ENCODE data around the gene MRGPRX3. TPM values are rescaled to one million over a fixed set of nuclear protein-coding genes. Genes with fewer than 3 reads are reported as not detected.

Gene MRGPRX3
- total RNA-seq, 1 experiment from 2014 or later, result not detected

DNA sequence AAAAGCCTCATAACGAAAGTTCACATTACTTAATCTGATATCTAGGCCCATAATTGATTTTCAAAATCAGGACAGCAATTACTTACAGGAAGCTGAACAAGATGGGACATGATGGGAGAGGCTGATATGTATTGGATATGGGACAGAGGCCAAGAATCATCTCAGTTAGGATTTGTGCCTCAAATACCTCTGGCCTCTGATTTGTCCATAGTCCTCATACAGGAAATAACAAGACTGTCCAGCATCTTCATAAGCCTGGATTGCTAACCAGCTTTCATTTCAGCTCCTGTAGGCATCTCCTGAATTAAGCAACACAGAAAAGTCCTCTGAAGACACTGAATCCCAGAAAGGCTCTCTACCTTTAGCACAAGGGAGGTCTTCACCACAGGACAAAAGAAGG is 36.0 kb downstream of the MRGPRX3 start:
- no peak for DNase-seq (ENCODE audit: low read depth)

DNA sequence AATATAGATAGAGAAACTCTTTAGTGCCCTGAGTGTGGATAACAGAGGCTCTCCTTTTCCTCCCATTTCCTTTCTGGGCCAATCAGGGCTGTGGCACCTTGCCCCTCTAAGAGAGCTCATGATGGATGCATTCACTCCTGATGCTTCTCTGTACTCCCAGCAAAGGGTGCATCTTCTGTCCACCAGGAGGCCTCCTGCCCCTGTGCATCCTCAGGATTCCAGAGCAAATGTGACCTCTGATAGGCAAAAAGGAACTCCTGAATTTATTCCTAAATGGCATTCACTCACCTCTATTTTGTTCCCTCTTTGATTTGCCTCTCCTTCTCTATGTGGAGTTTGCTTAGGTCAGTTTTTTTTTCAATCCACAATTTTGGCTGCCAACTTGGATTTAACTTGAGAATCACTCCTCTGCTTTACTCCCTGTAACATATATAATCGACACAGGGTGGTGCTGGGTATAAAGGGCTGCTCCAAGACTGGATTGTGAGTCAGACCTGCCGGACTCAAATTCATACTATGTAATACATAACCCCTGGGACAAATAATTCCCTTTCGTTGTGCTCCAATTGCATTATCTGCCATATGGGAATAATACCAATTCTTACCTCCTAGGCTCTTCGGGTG is 39.1 kb downstream of the MRGPRX3 start:
- DNase-seq (ENCODE audit: low read depth), result peak; percentile 22

DNA sequence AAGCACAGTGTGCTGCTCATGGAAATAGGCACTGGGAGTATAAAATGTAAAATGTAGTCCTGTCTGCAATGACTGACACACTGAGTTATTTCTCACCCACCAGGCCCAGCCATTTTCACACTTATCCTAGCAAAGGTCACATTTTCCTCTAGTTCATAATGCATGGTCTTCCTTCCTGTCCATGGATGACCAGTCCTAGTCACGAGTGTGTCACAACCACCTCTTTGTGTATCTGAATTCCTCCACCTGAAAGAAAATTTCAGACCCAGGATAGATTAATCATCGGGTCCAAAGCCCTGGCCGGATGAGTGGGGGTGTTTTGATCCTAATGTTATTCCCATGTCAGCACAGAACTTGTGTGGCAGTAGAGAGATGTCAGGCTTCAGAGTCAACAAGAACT is 40.3 kb downstream of the MRGPRX3 start, which contains the start of gene MRGPRX4:
Gene MRGPRX4 (plus strand): TSS at position 172 of the 400 bp plus-strand sequence. CDS start 420 bp downstream, outside the sequence.
- peak; percentile 6 for DNase-seq (ENCODE audit: low read depth)

DNA sequence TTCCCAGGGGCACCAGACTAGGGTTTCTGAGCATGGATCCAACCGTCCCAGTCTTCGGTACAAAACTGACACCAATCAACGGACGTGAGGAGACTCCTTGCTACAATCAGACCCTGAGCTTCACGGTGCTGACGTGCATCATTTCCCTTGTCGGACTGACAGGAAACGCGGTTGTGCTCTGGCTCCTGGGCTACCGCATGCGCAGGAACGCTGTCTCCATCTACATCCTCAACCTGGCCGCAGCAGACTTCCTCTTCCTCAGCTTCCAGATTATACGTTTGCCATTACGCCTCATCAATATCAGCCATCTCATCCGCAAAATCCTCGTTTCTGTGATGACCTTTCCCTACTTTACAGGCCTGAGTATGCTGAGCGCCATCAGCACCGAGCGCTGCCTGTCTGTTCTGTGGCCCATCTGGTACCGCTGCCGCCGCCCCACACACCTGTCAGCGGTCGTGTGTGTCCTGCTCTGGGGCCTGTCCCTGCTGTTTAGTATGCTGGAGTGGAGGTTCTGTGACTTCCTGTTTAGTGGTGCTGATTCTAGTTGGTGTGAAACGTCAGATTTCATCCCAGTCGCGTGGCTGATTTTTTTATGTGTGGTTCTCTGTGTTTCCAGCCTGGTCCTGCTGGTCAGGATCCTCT is 41.0 kb downstream of the MRGPRX3 start:
- DNase-seq (ENCODE audit: low read depth), result no peak

Other genes with a start within 250 kb of the MRGPRX3 start
- gene SERGEF, start 119.5 kb upstream of the MRGPRX3 start, total RNA-seq (2014; rRNA removed; shearing (Covaris generic)), result 15.6 and 18.3 TPM in 2 replicates
- gene TPH1, start 86.3 kb upstream of the MRGPRX3 start, total RNA-seq (2014; rRNA removed; shearing (Covaris generic)), result under 0.01 TPM in 1 of 2 replicates, not detected in the other
- gene SAAL1, start 26.5 kb upstream of the MRGPRX3 start, total RNA-seq (2014; rRNA removed; shearing (Covaris generic)), result 30.9 and 31.7 TPM in 2 replicates
- gene MRGPRX4, start 40.3 kb downstream of the MRGPRX3 start, total RNA-seq (2014; rRNA removed; shearing (Covaris generic)), result not detected in 2 replicates
- not detected in 2 replicates for gene SAA4, start 104.2 kb downstream of the MRGPRX3 start, total RNA-seq (2014; rRNA removed; shearing (Covaris generic))
- 0.20 and 0.84 TPM in 2 replicates for gene SAA2, start 116.1 kb downstream of the MRGPRX3 start, total RNA-seq (2014; rRNA removed; shearing (Covaris generic))
- gene SAA1, start 133.7 kb downstream of the MRGPRX3 start, total RNA-seq (2014; rRNA removed; shearing (Covaris generic)), result not detected in 2 replicates
- gene HPS5, start 189.6 kb downstream of the MRGPRX3 start, total RNA-seq (2014; rRNA removed; shearing (Covaris generic)), result 16.0 and 16.5 TPM in 2 replicates
- gene GTF2H1, start 190.0 kb downstream of the MRGPRX3 start, total RNA-seq (2014; rRNA removed; shearing (Covaris generic)), result 53.6 and 74.5 TPM in 2 replicates

All from RPMI7951 (cell line).